ENCODE data around the gene CDH13.

CDH13 gene

GRCh38 chr16:82767198-82767597 lies 140.4 kb downstream of the CDH13 start:
- no peak for TF ChIP-seq CTCF (IDR thresholded peaks at IDR 0.05; ENCODE audit: low read length, missing control alignments)
- no peak for DNase-seq (ENCODE audit: low read depth)
- no peak overlapping the region for H3K4me3 ChIP-seq (replicated peaks; ENCODE audit: low read depth, low read length)

GRCh38 chr16:82767808-82768207 lies 141.0 kb downstream of the CDH13 start:
- H3K4me3 ChIP-seq (replicated peaks; ENCODE audit: low read depth, low read length), result no peak overlapping the region
- no peak for DNase-seq (ENCODE audit: low read depth)
- TF ChIP-seq CTCF (IDR thresholded peaks at IDR 0.05; ENCODE audit: low read length, missing control alignments), result no peak

GRCh38 chr16:82769845-82770244 lies 143.1 kb downstream of the CDH13 start:
- no peak overlapping the region for H3K4me3 ChIP-seq (replicated peaks; ENCODE audit: low read depth, low read length)
- no peak for DNase-seq (ENCODE audit: low read depth)
- no peak for TF ChIP-seq CTCF (IDR thresholded peaks at IDR 0.05; ENCODE audit: low read length, missing control alignments)

GRCh38 chr16:82772215-82772614 lies 145.4 kb downstream of the CDH13 start:
- TF ChIP-seq CTCF (IDR thresholded peaks at IDR 0.05; ENCODE audit: low read length, missing control alignments), result no peak
- DNase-seq (ENCODE audit: low read depth), result no peak
- H3K4me3 ChIP-seq (replicated peaks; ENCODE audit: low read depth, low read length), result no peak overlapping the region

- H3K4me3 ChIP-seq (replicated peaks; ENCODE audit: low read depth, low read length), result no peak overlapping the region
- DNase-seq (ENCODE audit: low read depth), result no peak
- TF ChIP-seq CTCF (IDR thresholded peaks at IDR 0.05; ENCODE audit: low read length, missing control alignments), result no peak
Measured at GRCh38 chr16:82773018-82773417, 146.2 kb downstream of the CDH13 start.

GRCh38 chr16:82776470-82777146 lies 149.8 kb downstream of the CDH13 start:
- no peak overlapping the region for H3K4me3 ChIP-seq (replicated peaks; ENCODE audit: low read depth, low read length)
- no peak for TF ChIP-seq CTCF (IDR thresholded peaks at IDR 0.05; ENCODE audit: low read length, missing control alignments)
- DNase-seq (ENCODE audit: low read depth), result peak; percentile 19

- no peak overlapping the region for H3K4me3 ChIP-seq (replicated peaks; ENCODE audit: low read depth, low read length)
- DNase-seq (ENCODE audit: low read depth), result peak; percentile 22
- no peak for TF ChIP-seq CTCF (IDR thresholded peaks at IDR 0.05; ENCODE audit: low read length, missing control alignments)
Measured at GRCh38 chr16:82782715-82783251, 156.0 kb downstream of the CDH13 start.

Measured in fibroblast of pulmonary artery (primary cell).